GM21717 (cell line): Measurements from ENCODE around the gene TDRKH.
"Not testable (repeated sequence)": the region's sequence is repeated elsewhere in the genome, so short reads cannot be mapped to it uniquely, and the experiment has no call there.

Source experiments
- ATAC-seq: cut with Tn5 transposase; IDR thresholded peaks from one replicate; pipeline ENCODE4 v1.9.1; 2021; ENCODE audit warnings: mild to moderate bottlenecking, moderate library complexity; ENCODE audit not compliant: unreplicated experiment

TDRKH gene

GRCh38 chr1:151768351-151769066 is 21.8 kb downstream of the TDRKH start:
- not testable (repeated sequence) for ATAC-seq

GRCh38 chr1:151763990-151764389 is 26.3 kb downstream of the TDRKH start:
- ATAC-seq, result no peak

- ATAC-seq, result peak; percentile 90
Measured at GRCh38 chr1:151762941-151763921, 27.1 kb downstream of the TDRKH start, which contains the start of gene MRPL9. MRPL9 (minus strand) TSS chr1:151763496; CDS start chr1:151763479, 17 bp downstream.

- ATAC-seq, result no peak
Measured at GRCh38 chr1:151760597-151761385, 29.5 kb downstream of the TDRKH start.

GRCh38 chr1:151759241-151759640 is 31.1 kb downstream of the TDRKH start:
- ATAC-seq, result no peak

- no peak for ATAC-seq
Measured at GRCh38 chr1:151756291-151756690, 34.0 kb downstream of the TDRKH start.

- ATAC-seq, result no peak
Measured at GRCh38 chr1:151741516-151741915, 48.8 kb downstream of the TDRKH start.

- ATAC-seq, result no peak
Measured at GRCh38 chr1:151739590-151740355, 50.5 kb downstream of the TDRKH start.

GRCh38 chr1:151737479-151737878 is 52.8 kb downstream of the TDRKH start:
- ATAC-seq, result no peak

GRCh38 chr1:151737026-151737425 is 53.3 kb downstream of the TDRKH start:
- ATAC-seq, result no peak

GRCh38 chr1:151733995-151734394 is 56.3 kb downstream of the TDRKH start:
- ATAC-seq, result not testable (repeated sequence)

- ATAC-seq, result no peak
Measured at GRCh38 chr1:151733126-151733525, 57.2 kb downstream of the TDRKH start.

GRCh38 chr1:151729966-151730291 is 60.4 kb downstream of the TDRKH start:
- no peak for ATAC-seq

GRCh38 chr1:151729157-151729965 is 60.9 kb downstream of the TDRKH start:
- no peak for ATAC-seq

- ATAC-seq, result no peak
Measured at GRCh38 chr1:151728151-151729054, 61.9 kb downstream of the TDRKH start.

GRCh38 chr1:151723726-151724370 is 66.5 kb downstream of the TDRKH start:
- no peak for ATAC-seq
